GM18909 (cell line): ENCODE measurements around the gene PRKAG2.

Experiments used
- ATAC-seq: cut with Tn5 transposase; IDR thresholded peaks from one replicate; pipeline ENCODE4 v1.9.1; 2021; ENCODE audit warnings: mild to moderate bottlenecking; ENCODE audit not compliant: unreplicated experiment, poor library complexity

Gene PRKAG2

GRCh38 chr7:151621961-151622360 lies 255.0 kb downstream of the PRKAG2 start:
- ATAC-seq, result no peak

GRCh38 chr7:151616443-151617213 lies 260.3 kb downstream of the PRKAG2 start:
- ATAC-seq, result no peak

DNA sequence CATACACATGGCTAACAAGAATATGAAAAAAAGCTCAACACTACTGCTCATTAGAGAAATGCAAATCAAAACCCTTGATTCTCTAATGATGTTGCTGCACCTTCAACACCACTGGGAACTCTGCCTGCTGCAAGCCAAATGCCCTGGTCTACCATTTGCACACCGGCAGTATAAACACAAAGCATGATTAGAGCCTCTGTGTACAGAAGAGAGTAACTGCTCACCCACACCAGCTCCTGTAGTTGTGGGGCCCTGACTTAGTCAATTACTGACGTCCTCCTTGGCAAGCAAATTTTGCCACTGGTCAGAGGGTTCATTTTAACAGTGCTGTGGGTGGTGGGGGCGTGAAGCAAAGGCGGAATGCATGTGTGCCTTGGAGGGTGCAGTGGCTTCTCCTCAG lies 261.1 kb downstream of the PRKAG2 start:
- ATAC-seq, result no peak

GRCh38 chr7:151615058-151615457 lies 261.9 kb downstream of the PRKAG2 start:
- no peak for ATAC-seq

GRCh38 chr7:151614019-151614418 lies 262.9 kb downstream of the PRKAG2 start:
- ATAC-seq, result no peak

DNA sequence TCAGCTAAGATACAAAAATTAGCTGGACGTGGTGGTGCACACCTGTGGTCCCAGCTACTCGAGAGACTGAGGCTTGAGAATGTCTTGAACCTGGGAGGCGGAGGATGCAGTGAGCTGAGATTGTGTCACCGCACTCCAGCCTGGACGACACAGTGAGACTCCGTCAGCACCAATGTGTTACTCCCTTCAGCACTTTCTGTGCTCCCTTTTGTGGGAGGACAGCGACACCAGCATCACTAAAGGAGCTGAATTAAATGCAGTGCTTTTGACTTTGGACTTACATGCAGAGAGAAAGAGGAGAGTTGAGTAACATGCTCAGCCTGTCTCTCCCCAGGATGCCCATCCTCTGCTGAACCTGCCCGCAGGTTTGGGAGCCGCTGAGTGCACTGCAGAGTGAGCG lies 265.0 kb downstream of the PRKAG2 start:
- ATAC-seq, result no peak

- ATAC-seq, result no peak
Measured at GRCh38 chr7:151611041-151611440, 265.9 kb downstream of the PRKAG2 start.

DNA sequence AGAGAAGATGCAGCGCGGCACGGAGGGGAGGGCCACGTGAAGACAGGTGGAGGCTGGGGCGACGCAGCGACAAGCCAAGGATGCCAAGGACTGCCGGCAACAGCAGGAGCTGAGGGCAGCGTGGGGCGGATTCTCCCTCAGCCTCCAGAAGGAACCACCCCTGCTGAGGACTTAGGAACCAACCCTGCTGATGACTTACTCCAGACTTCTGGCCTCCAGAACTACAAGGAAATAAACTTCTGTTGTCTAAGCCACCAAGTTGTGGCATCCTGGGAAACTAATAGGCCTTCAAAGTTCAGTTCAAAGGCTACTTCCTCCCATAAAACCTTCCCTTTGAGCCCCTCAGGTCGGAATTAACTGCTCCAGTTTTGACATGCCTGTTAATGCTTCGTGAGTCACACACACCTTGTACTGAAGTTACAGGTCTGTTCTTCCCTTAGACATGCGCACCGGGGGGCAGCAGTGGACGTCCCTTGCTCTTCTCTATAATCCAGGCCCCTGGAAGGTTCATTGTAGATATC lies 268.8 kb downstream of the PRKAG2 start:
- no peak for ATAC-seq

DNA sequence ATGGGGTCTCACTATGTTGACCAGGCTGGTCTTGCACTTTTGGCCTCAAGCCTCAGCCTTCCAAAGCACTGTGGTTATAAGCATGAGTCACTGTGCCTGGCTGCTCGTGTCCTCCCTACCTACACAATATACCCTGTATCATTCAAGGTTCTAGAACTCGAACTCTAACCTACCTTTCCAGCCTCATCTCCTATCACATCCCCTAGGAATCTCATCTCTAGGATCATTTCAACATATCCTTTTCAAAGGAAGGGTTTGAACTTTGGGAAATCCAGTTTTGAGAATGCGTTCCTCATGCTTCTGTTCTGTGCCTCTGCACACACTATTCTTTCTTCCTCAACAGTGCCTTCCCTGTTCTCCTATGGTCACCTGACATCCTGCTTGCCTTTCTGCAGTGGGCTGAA lies 269.4 kb downstream of the PRKAG2 start:
- ATAC-seq, result no peak

- no peak for ATAC-seq
Measured at GRCh38 chr7:151603951-151604350, 273.0 kb downstream of the PRKAG2 start.

- no peak for ATAC-seq
Measured at GRCh38 chr7:151601521-151602305, 275.2 kb downstream of the PRKAG2 start.

- no peak for ATAC-seq
Measured at GRCh38 chr7:151600331-151600730, 276.6 kb downstream of the PRKAG2 start.

- ATAC-seq, result no peak
Measured at GRCh38 chr7:151599401-151600227, 277.3 kb downstream of the PRKAG2 start.

- ATAC-seq, result no peak
Measured at GRCh38 chr7:151597541-151598444, 279.1 kb downstream of the PRKAG2 start.

GRCh38 chr7:151595702-151596350 lies 281.1 kb downstream of the PRKAG2 start:
- ATAC-seq, result no peak

GRCh38 chr7:151592868-151593486 lies 283.9 kb downstream of the PRKAG2 start:
- no peak for ATAC-seq

- no peak for ATAC-seq
Measured at GRCh38 chr7:151592330-151592729, 284.6 kb downstream of the PRKAG2 start.

GRCh38 chr7:151591866-151592265 lies 285.0 kb downstream of the PRKAG2 start:
- no peak for ATAC-seq
